Peyer's patch (tissue), 4 donors: ENCODE data around the gene WBP1L.

ENCODE experiments used
- POLR2A ChIP-seq, 2 donors: fragments of 450-650 bp; IDR thresholded peaks; one replicate each; pipeline ENCODE4 v1.5.1; 2017; ENCODE audit warnings: antibody characterized with exemption in 2 of 2, mild to moderate bottlenecking in 2 of 2, moderate library complexity in 2 of 2
- TF ChIP-seq, protein P1 (sequence below), 6 experiments: fragments of 450-650 bp in 4 of 6; fragments of 200-600 bp in 2 of 6; sonication (generic) in 1 of 6; IDR thresholded peaks; one replicate each; pipeline ENCODE4 v1.5.1; 2017 to 2019; ENCODE audit warnings: antibody characterized with exemption in 6 of 6, mild to moderate bottlenecking in 3 of 6, moderate library complexity in 1 of 6

DNA sequence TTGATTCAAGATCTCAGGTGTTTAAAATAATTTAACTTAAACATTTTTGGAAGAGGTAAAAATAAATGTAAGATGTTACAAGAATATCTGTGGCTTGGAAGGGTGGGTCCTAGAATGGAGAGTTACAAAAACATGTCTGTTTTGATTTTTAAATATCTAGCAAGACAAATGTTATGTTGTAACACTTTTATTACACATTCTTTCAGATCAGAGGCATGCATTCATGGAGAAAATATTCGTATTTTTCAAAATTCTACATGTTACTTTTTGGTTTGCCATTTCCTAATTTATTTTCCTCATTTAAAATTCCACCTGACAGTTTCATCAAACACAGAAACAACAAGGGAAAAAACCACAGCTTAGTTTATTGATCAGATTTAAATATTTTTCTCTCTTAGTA, 10.0 kb downstream of the WBP1L start:
- TF ChIP-seq, protein P1, sequence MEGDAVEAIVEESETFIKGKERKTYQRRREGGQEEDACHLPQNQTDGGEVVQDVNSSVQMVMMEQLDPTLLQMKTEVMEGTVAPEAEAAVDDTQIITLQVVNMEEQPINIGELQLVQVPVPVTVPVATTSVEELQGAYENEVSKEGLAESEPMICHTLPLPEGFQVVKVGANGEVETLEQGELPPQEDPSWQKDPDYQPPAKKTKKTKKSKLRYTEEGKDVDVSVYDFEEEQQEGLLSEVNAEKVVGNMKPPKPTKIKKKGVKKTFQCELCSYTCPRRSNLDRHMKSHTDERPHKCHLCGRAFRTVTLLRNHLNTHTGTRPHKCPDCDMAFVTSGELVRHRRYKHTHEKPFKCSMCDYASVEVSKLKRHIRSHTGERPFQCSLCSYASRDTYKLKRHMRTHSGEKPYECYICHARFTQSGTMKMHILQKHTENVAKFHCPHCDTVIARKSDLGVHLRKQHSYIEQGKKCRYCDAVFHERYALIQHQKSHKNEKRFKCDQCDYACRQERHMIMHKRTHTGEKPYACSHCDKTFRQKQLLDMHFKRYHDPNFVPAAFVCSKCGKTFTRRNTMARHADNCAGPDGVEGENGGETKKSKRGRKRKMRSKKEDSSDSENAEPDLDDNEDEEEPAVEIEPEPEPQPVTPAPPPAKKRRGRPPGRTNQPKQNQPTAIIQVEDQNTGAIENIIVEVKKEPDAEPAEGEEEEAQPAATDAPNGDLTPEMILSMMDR (IDR thresholded peaks at IDR 0.05): no peak
- no peak for TF ChIP-seq POLR2A (IDR thresholded peaks at IDR 0.05)
